Activated T-helper 17 cell treated with anti-CD3 and anti-CD28 coated beads, Interleukin-2, amount 50 U/mL, for 72 hours (primary cell): Measurements from ENCODE around the gene LMTK3. TPM values are rescaled to one million over a fixed set of nuclear protein-coding genes. Genes with fewer than 3 reads are reported as not detected.

ENCODE experiments used
- ATAC-seq: fragments of 150-1000 bp; cut with Tn5 transposase; replicated peaks from 2 replicates; pipeline ENCODE4 v1.10.0; 2021; ENCODE audit warnings: mild to moderate bottlenecking, moderate library complexity
- H3K27ac Mint-ChIP-seq: one replicate; pipeline ENCODE4 v1.8.0; 2022; ENCODE audit warnings: mixed read lengths
- H3K27me3 Mint-ChIP-seq: one replicate; pipeline ENCODE4 v1.8.0; 2022; ENCODE audit warnings: mixed read lengths
- H3K36me3 Mint-ChIP-seq: one replicate; pipeline ENCODE4 v1.8.0; 2022; ENCODE audit warnings: low read depth, mild to moderate bottlenecking, mixed read lengths
- H3K4me1 Mint-ChIP-seq: one replicate; pipeline ENCODE4 v1.8.0; 2022; ENCODE audit warnings: mixed read lengths
- H3K4me3 Mint-ChIP-seq: one replicate; pipeline ENCODE4 v1.8.0; 2022; ENCODE audit warnings: mild to moderate bottlenecking, mixed read lengths
- H3K9me3 Mint-ChIP-seq: one replicate; pipeline ENCODE4 v1.8.0; 2022; ENCODE audit warnings: mixed read lengths
- total RNA-seq, 2 donors: library from RNA; stranded (reverse); gene quantifications; one replicate each; pipeline ENCODE4 v1.2.3, GENCODE V29; 2022

The LMTK3 gene
- 1 to 10 TPM; 3.8 to 5.9 TPM for total RNA-seq

GRCh38 chr19:48511800-48512503 lies at the start of gene LMTK3:
LMTK3 (minus strand) TSS chr19:48511835; CDS start chr19:48511576, 259 bp downstream.
- ATAC-seq: peak; percentile 43
- Mint-ChIP-seq H3K4me1 (peaks cover 5% of the 10 kb centered on the region), H3K36me3 (no peaks in the 10 kb centered on the region), H3K27me3 (no peaks in the 10 kb centered on the region), H3K9me3 (no peaks in the 10 kb centered on the region), H3K4me3 (no peak within 1 kb of the TSS), H3K27ac (peak within 1 kb of the TSS; percentile 73)

- H3K27me3 Mint-ChIP-seq: peaks cover 4% of the 10 kb centered on the region
- no peaks in the 10 kb centered on the region for H3K4me1 Mint-ChIP-seq
- no peak for ATAC-seq
- no peak overlapping the region for H3K4me3 Mint-ChIP-seq
- H3K27ac Mint-ChIP-seq: no peak overlapping the region
- H3K36me3 Mint-ChIP-seq: no peaks in the 10 kb centered on the region
- no peaks in the 10 kb centered on the region for H3K9me3 Mint-ChIP-seq
Measured at GRCh38 chr19:48561412-48561811, 49.8 kb upstream of the LMTK3 start.

GRCh38 chr19:48560095-48560530 lies 48.5 kb upstream of the LMTK3 start:
- Mint-ChIP-seq H3K9me3 (no peaks in the 10 kb centered on the region), H3K4me3 (no peak overlapping the region), H3K27me3 (peaks cover 4% of the 10 kb centered on the region), H3K27ac (no peak overlapping the region), H3K36me3 (no peaks in the 10 kb centered on the region), H3K4me1 (no peaks in the 10 kb centered on the region)
- no peak for ATAC-seq

- H3K27ac Mint-ChIP-seq: no peak overlapping the region
- H3K4me1 Mint-ChIP-seq: no peaks in the 10 kb centered on the region
- no peaks in the 10 kb centered on the region for H3K36me3 Mint-ChIP-seq
- H3K27me3 Mint-ChIP-seq: peaks cover 6% of the 10 kb centered on the region
- ATAC-seq: no peak
- H3K4me3 Mint-ChIP-seq: no peak overlapping the region
- H3K9me3 Mint-ChIP-seq: no peaks in the 10 kb centered on the region
Measured at GRCh38 chr19:48558018-48558684, 46.5 kb upstream of the LMTK3 start.

- Mint-ChIP-seq H3K36me3 (no peaks in the 10 kb centered on the region), H3K4me1 (no peaks in the 10 kb centered on the region), H3K27me3 (peaks cover 6% of the 10 kb centered on the region), H3K4me3 (no peak overlapping the region), H3K27ac (no peak overlapping the region), H3K9me3 (no peaks in the 10 kb centered on the region)
- no peak for ATAC-seq
Measured at GRCh38 chr19:48556825-48557224, 45.2 kb upstream of the LMTK3 start.

GRCh38 chr19:48556163-48556562 lies 44.5 kb upstream of the LMTK3 start:
- no peaks in the 10 kb centered on the region for H3K9me3 Mint-ChIP-seq
- no peaks in the 10 kb centered on the region for H3K36me3 Mint-ChIP-seq
- no peaks in the 10 kb centered on the region for H3K4me1 Mint-ChIP-seq
- H3K27me3 Mint-ChIP-seq: peaks cover 11% of the 10 kb centered on the region
- ATAC-seq: no peak
- no peak overlapping the region for H3K4me3 Mint-ChIP-seq
- H3K27ac Mint-ChIP-seq: no peak overlapping the region

- no peak overlapping the region for H3K27ac Mint-ChIP-seq
- H3K27me3 Mint-ChIP-seq: peaks cover 12% of the 10 kb centered on the region
- no peaks in the 10 kb centered on the region for H3K9me3 Mint-ChIP-seq
- H3K4me1 Mint-ChIP-seq: no peaks in the 10 kb centered on the region
- H3K36me3 Mint-ChIP-seq: no peaks in the 10 kb centered on the region
- H3K4me3 Mint-ChIP-seq: no peak overlapping the region
- no peak for ATAC-seq
Measured at GRCh38 chr19:48554385-48555091, 42.9 kb upstream of the LMTK3 start.

GRCh38 chr19:48553676-48554384 lies 42.2 kb upstream of the LMTK3 start:
- H3K27ac Mint-ChIP-seq: no peak overlapping the region
- ATAC-seq: no peak

GRCh38 chr19:48552406-48553322 lies 41.0 kb upstream of the LMTK3 start:
- H3K4me1 Mint-ChIP-seq: no peaks in the 10 kb centered on the region
- peaks cover 8% of the 10 kb centered on the region for H3K27me3 Mint-ChIP-seq
- no peaks in the 10 kb centered on the region for H3K9me3 Mint-ChIP-seq
- no peak overlapping the region for H3K27ac Mint-ChIP-seq
- no peak for ATAC-seq
- no peaks in the 10 kb centered on the region for H3K36me3 Mint-ChIP-seq
- H3K4me3 Mint-ChIP-seq: no peak overlapping the region

More at GRCh38 chr19:48553676-48554384, 42.2 kb upstream of the LMTK3 start:
- H3K4me3 Mint-ChIP-seq: no peak overlapping the region
- H3K27me3 Mint-ChIP-seq: peaks cover 9% of the 10 kb centered on the region
- no peaks in the 10 kb centered on the region for H3K36me3 Mint-ChIP-seq
- H3K9me3 Mint-ChIP-seq: no peaks in the 10 kb centered on the region
- no peaks in the 10 kb centered on the region for H3K4me1 Mint-ChIP-seq

GRCh38 chr19:48551437-48552302 lies 40.0 kb upstream of the LMTK3 start, which contains the start of gene SULT2B1:
SULT2B1 (plus strand) TSS chr19:48552172; CDS start chr19:48552253, 81 bp downstream.
- Mint-ChIP-seq H3K4me3 (no peak within 1 kb of the TSS), H3K36me3 (no peaks in the 10 kb centered on the region), H3K4me1 (no peaks in the 10 kb centered on the region), H3K27ac (no peak within 1 kb of the TSS), H3K27me3 (peaks cover 8% of the 10 kb centered on the region), H3K9me3 (no peaks in the 10 kb centered on the region)
- no peak for ATAC-seq

GRCh38 chr19:48549380-48549779 lies 37.7 kb upstream of the LMTK3 start:
- H3K36me3 Mint-ChIP-seq: no peaks in the 10 kb centered on the region
- no peak overlapping the region for H3K27ac Mint-ChIP-seq
- H3K27me3 Mint-ChIP-seq: peaks cover 5% of the 10 kb centered on the region
- no peak for ATAC-seq
- no peaks in the 10 kb centered on the region for H3K9me3 Mint-ChIP-seq
- no peaks in the 10 kb centered on the region for H3K4me1 Mint-ChIP-seq
- no peak overlapping the region for H3K4me3 Mint-ChIP-seq

- ATAC-seq: no peak
- no peaks in the 10 kb centered on the region for H3K36me3 Mint-ChIP-seq
- no peaks in the 10 kb centered on the region for H3K9me3 Mint-ChIP-seq
- no peak overlapping the region for H3K4me3 Mint-ChIP-seq
- H3K27ac Mint-ChIP-seq: no peak overlapping the region
- no peaks in the 10 kb centered on the region for H3K4me1 Mint-ChIP-seq
- peaks cover 5% of the 10 kb centered on the region for H3K27me3 Mint-ChIP-seq
Measured at GRCh38 chr19:48548253-48548911, 36.7 kb upstream of the LMTK3 start.
